Ascending aorta (tissue), 2 donors: Measurements from ENCODE around the gene TNNC2. TPM values are rescaled to one million over a fixed set of nuclear protein-coding genes. Genes with fewer than 3 reads are reported as not detected.
"Not testable (repeated sequence)": the region's sequence is repeated elsewhere in the genome, so short reads cannot be mapped to it uniquely, and the experiment has no call there.

Source experiments
- DNase-seq, 2 donors: peaks; one replicate each; pipeline ENCODE4 v3.0.0-alpha.2; 2019; ENCODE audit warnings: low spot score in 2 of 2
- H3K27ac ChIP-seq, 2 donors: fragments of 200-600 bp; sonication (generic); one replicate each; pipeline ENCODE4 v1.5.1; 2016 to 2017; ENCODE audit warnings: mild to moderate bottlenecking in 1 of 2
- H3K27me3 ChIP-seq: fragments of 200-600 bp; sonication (generic); one replicate; pipeline ENCODE4 v1.5.1; 2017
- H3K36me3 ChIP-seq, 2 donors: fragments of 200-600 bp; sonication (generic); one replicate each; pipeline ENCODE4 v1.5.1; 2016
- H3K4me1 ChIP-seq, 2 donors: fragments of 200-600 bp; sonication (generic); one replicate each; pipeline ENCODE4 v1.5.1; 2016 to 2017; ENCODE audit warnings: mild to moderate bottlenecking in 1 of 2
- H3K4me3 ChIP-seq, 2 donors: fragments of 200-600 bp; sonication (generic); one replicate each; pipeline ENCODE4 v1.5.1; 2016 to 2017; ENCODE audit warnings: mild to moderate bottlenecking in 1 of 2
- H3K9me3 ChIP-seq, 2 donors: fragments of 200-600 bp; sonication (generic); one replicate each; pipeline ENCODE4 v1.5.1; 2016
- CTCF ChIP-seq, 3 experiments: fragments of 200-600 bp in 2 of 3; fragments of 450-650 bp in 1 of 3; sonication (generic) in 2 of 3; IDR thresholded peaks; one replicate each; pipeline ENCODE4 v1.5.1; 2016 to 2019; ENCODE audit warnings: antibody characterized with exemption in 3 of 3, mild to moderate bottlenecking in 1 of 3, moderate library complexity in 1 of 3
- intact Hi-C: fragments of 100-400 bp; cut with DNase I; formaldehyde crosslinking; loops from one replicate; pipeline ENCODE4 v1.15.1; 2023
- total RNA-seq: library from RNA; depleted of rRNA; stranded (reverse); fragments of >200 nt; gene quantifications from one replicate; pipeline ENCODE4 v1.1.0, GENCODE V29; 2016

The TNNC2 gene
- total RNA-seq, 1 donor from 2014 or later: not detected

GRCh38 chr20:45833883-45834796 lies 7.0 kb upstream of the TNNC2 start:
- Histone ChIP-seq H3K27me3 (no peaks in the 10 kb centered on the region), H3K36me3 (peaks cover 3 to 7% of the 10 kb centered on the region in 2 donors), H3K9me3 (no peaks in the 10 kb centered on the region), H3K27ac (peak overlapping the region; percentile 96 to 97), H3K4me3 (peak overlapping the region; percentile 60 to 92), H3K4me1 (peaks cover 23 to 32% of the 10 kb centered on the region in 2 donors)
- DNase-seq: peak in 1 of 2 donors; percentile 82
- no peak for TF ChIP-seq CTCF (IDR thresholded peaks at IDR 0.05)
- intact Hi-C loops: loop anchor here (1.0 to 2.0 kb wide), 4 partner anchors 22 to 57 kb away; partner anchors contain the start of genes ACOT8, CTSA, NEURL2 and UBE2C

- peaks cover 27 to 39% of the 10 kb centered on the region in 2 donors for H3K4me1 ChIP-seq
- peak; percentile 56 to 95 for DNase-seq
- intact Hi-C loops: no loop called here
- H3K36me3 ChIP-seq: peaks cover 1 to 3% of the 10 kb centered on the region in 2 donors
- no peak for TF ChIP-seq CTCF (IDR thresholded peaks at IDR 0.05)
- H3K9me3 ChIP-seq: no peaks in the 10 kb centered on the region
- peak within 1 kb of the TSS; percentile 96 to 97 for H3K27ac ChIP-seq
- H3K4me3 ChIP-seq: peak within 1 kb of the TSS; percentile 60 to 92
- no peaks in the 10 kb centered on the region for H3K27me3 ChIP-seq
Measured at GRCh38 chr20:45833030-45833882, 6.1 kb upstream of the TNNC2 start, which contains the start of gene SNX21. Gene SNX21 (plus strand): TSS chr20:45833799. CDS start chr20:45833920, 121 bp downstream.

- TF ChIP-seq CTCF (IDR thresholded peaks at IDR 0.05): no peak
- H3K27me3 ChIP-seq: no peaks in the 10 kb centered on the region
- intact Hi-C loops: no loop called here
Measured at GRCh38 chr20:45832619-45833018, 5.5 kb upstream of the TNNC2 start.

GRCh38 chr20:45829673-45830106 lies 2.6 kb upstream of the TNNC2 start:
- H3K27me3 ChIP-seq, intact Hi-C loops, H3K4me3 ChIP-seq, H3K9me3 ChIP-seq, H3K36me3 ChIP-seq, DNase-seq: not testable (repeated sequence)
- Histone ChIP-seq H3K4me1 (peaks cover 26 to 41% of the 10 kb centered on the region in 2 donors), H3K27ac (peak overlapping the region; percentile 84 to 92)

More at GRCh38 chr20:45832619-45833018, 5.5 kb upstream of the TNNC2 start:
- DNase-seq: no peak
- H3K9me3 ChIP-seq: no peaks in the 10 kb centered on the region
- H3K36me3 ChIP-seq: no peaks in the 10 kb centered on the region
- H3K27ac ChIP-seq: peak overlapping the region; percentile 96 to 97
- peak overlapping the region; percentile 60 to 92 for H3K4me3 ChIP-seq
- H3K4me1 ChIP-seq: peaks cover 27 to 44% of the 10 kb centered on the region in 2 donors

GRCh38 chr20:45828589-45828988 lies 1.5 kb upstream of the TNNC2 start:
- TF ChIP-seq CTCF (IDR thresholded peaks at IDR 0.05): no peak
- H3K4me1 ChIP-seq: peaks cover 22 to 44% of the 10 kb centered on the region in 2 donors
- H3K4me3 ChIP-seq: no peak overlapping the region
- intact Hi-C loops: no loop called here
- no peaks in the 10 kb centered on the region for H3K27me3 ChIP-seq
- peak in 1 of 2 donors; percentile 81 for DNase-seq
- H3K36me3 ChIP-seq: no peaks in the 10 kb centered on the region
- no peaks in the 10 kb centered on the region for H3K9me3 ChIP-seq
- H3K27ac ChIP-seq: peak overlapping the region; percentile 84 to 92
